Fibroblast of skin of left biceps (primary cell): ENCODE measurements around the gene DEXI.

Experiments
- DNase-seq, 2 experiments: peaks; one replicate each; pipeline ENCODE4 v3.0.0-alpha.2; 2013; ENCODE audit warnings: low read depth in 2 of 2

The DEXI gene

GRCh38 chr16:10895053-10895946 lies 47.0 kb downstream of the DEXI start:
- DNase-seq, result no peak

- no peak for DNase-seq
Measured at GRCh38 chr16:10892782-10893318, 49.4 kb downstream of the DEXI start.

- DNase-seq, result no peak
Measured at GRCh38 chr16:10889855-10890254, 52.4 kb downstream of the DEXI start.

- no peak for DNase-seq
Measured at GRCh38 chr16:10888320-10888937, 53.8 kb downstream of the DEXI start.

GRCh38 chr16:10885246-10885645 lies 57.0 kb downstream of the DEXI start:
- no peak for DNase-seq

- no peak for DNase-seq
Measured at GRCh38 chr16:10883004-10883403, 59.3 kb downstream of the DEXI start.

GRCh38 chr16:10881479-10882030 lies 60.7 kb downstream of the DEXI start:
- no peak for DNase-seq

- DNase-seq, result no peak
Measured at GRCh38 chr16:10880594-10881452, 61.4 kb downstream of the DEXI start.

GRCh38 chr16:10879681-10880589 lies 62.3 kb downstream of the DEXI start:
- DNase-seq, result no peak
